ENCODE data around the gene HLCS.

Gene HLCS

GRCh38 chr21:36981049-36981391 is 14.6 kb upstream of the HLCS start:
- Histone ChIP-seq H3K4me1 (ENCODE audit: low read length) (peaks cover 25% of the 10 kb centered on the region), H3K36me3 (replicated peaks; ENCODE audit: low read depth, low read length) (no peaks in the 10 kb centered on the region), H4K20me1 (ENCODE audit: insufficient read depth, low read length) (no peaks in the 10 kb centered on the region), H3K27ac (ENCODE audit: low read length) (no peak overlapping the region), H3K9me3 (ENCODE audit: insufficient read depth, low read length) (no peaks in the 10 kb centered on the region), H3K4me3 (ENCODE audit: low read length) (peak overlapping the region; percentile 52), H3K27me3 (ENCODE audit: low read depth, low read length) (no peaks in the 10 kb centered on the region), H2AFZ (ENCODE audit: low read depth, low read length) (no peak overlapping the region), H3K4me2 (ENCODE audit: low read length) (peak overlapping the region; percentile 71), H3K9ac (ENCODE audit: low read length) (0 out of 2 replicates have a peak overlapping the region, but pooled peaks have one; percentile 1), H3K79me2 (ENCODE audit: low read length) (no peaks in the 10 kb centered on the region)
- TF ChIP-seq, protein P1, sequence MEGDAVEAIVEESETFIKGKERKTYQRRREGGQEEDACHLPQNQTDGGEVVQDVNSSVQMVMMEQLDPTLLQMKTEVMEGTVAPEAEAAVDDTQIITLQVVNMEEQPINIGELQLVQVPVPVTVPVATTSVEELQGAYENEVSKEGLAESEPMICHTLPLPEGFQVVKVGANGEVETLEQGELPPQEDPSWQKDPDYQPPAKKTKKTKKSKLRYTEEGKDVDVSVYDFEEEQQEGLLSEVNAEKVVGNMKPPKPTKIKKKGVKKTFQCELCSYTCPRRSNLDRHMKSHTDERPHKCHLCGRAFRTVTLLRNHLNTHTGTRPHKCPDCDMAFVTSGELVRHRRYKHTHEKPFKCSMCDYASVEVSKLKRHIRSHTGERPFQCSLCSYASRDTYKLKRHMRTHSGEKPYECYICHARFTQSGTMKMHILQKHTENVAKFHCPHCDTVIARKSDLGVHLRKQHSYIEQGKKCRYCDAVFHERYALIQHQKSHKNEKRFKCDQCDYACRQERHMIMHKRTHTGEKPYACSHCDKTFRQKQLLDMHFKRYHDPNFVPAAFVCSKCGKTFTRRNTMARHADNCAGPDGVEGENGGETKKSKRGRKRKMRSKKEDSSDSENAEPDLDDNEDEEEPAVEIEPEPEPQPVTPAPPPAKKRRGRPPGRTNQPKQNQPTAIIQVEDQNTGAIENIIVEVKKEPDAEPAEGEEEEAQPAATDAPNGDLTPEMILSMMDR (IDR thresholded peaks at IDR 0.05; ENCODE audit: low read depth, low read length) = no peak
- TF ChIP-seq EZH2phosphoT487 (IDR thresholded peaks at IDR 0.05; ENCODE audit: low read depth) = no peak

DNA sequence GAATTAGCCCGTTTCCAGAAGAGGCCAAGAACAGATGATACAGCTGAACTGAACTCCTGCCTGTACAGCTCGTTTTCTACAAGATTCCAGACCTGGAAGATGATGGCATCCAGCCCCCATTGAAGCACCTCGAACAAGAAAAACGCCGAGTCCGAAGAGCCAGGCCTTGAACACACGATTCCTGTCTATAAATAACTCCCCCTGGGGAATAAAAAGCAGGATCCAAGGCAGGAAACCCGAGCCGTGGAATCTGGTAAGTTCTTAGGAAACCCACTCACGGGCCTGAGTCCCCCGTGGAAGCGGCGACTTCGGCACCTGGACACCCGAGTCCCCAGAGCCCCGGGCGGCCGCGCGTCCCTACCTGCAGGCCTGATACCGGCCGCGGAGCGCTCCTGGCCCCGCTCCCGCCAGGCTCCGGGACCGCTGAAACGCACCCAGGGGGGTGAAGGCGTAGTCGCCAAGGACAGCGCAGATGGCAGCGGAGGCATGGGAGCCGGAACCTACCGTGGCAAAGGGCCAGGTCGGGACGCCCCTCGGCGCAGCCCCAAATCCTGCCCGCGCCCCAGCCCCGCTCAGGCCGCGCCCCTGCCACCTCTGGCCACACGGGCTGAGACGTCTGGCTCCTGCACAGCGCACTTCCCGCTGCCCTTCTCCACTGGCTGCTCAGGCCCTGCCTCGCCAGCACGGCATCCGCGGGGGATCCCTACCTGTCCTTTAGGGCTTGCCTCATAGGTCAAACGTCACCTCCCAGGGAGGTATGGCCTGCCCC is 14.0 kb upstream of the HLCS start:
- H4K20me1 ChIP-seq (ENCODE audit: insufficient read depth, low read length) = no peaks in the 10 kb centered on the region
- peak overlapping the region; percentile 71 for H3K4me2 ChIP-seq (ENCODE audit: low read length)
- peak overlapping the region; percentile 52 for H3K4me3 ChIP-seq (ENCODE audit: low read length)
- H3K27ac ChIP-seq (ENCODE audit: low read length) = no peak overlapping the region
- no peaks in the 10 kb centered on the region for H3K79me2 ChIP-seq (ENCODE audit: low read length)
- no peaks in the 10 kb centered on the region for H3K36me3 ChIP-seq (replicated peaks; ENCODE audit: low read depth, low read length)
- 0 out of 2 replicates have a peak overlapping the region, but pooled peaks have one; percentile 1 for H3K9ac ChIP-seq (ENCODE audit: low read length)
- no peaks in the 10 kb centered on the region for H3K9me3 ChIP-seq (ENCODE audit: insufficient read depth, low read length)
- TF ChIP-seq EZH2phosphoT487 (IDR thresholded peaks at IDR 0.05; ENCODE audit: low read depth) = no peak
- TF ChIP-seq, protein P1 (IDR thresholded peaks at IDR 0.05; ENCODE audit: low read depth, low read length) = no peak
- H2AFZ ChIP-seq (ENCODE audit: low read depth, low read length) = no peak overlapping the region
- peaks cover 25% of the 10 kb centered on the region for H3K4me1 ChIP-seq (ENCODE audit: low read length)
- no peaks in the 10 kb centered on the region for H3K27me3 ChIP-seq (ENCODE audit: low read depth, low read length)

DNA sequence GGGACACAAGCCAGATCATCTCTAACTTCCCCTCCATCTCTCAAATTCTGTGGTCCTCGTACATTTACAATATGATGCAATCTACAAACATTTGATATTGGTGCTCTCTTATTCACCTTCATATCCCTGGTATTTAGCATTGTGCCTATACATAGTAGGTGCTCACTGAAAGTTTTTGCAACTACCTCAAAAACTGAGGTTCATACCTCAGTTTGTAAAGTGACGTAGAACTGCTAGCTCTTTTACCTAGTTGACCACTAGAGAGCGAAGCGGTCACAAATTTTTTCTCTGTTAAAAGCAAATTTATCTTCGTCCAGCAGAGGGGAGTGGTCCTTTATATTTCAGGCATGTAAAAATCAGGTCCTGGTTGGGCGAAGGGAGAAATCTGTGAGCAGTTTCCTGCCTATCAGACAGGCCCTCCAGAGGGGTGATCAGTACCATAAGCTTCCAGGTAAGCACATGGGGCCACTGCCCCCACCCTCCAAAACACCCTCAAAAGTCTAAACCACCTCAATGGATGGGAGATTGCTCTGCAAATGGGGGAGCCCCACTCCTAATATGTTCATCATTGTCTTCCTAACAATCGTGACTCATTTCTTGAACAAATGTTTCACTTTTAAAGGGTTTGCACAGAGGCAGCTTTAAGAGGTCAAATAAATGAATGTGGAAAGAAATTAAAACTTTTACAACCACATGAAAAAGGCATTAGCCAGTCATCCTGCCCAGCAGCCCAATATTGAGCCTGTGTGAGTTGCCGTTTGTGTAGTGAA is 10.6 kb upstream of the HLCS start:
- 0 out of 2 replicates have a peak overlapping the region, but pooled peaks have one; percentile 29 for H2AFZ ChIP-seq (ENCODE audit: low read depth, low read length)
- no peak overlapping the region; the same call in 1 of the 2 replicates for H3K9ac ChIP-seq (ENCODE audit: low read length)
- H3K27ac ChIP-seq (ENCODE audit: low read length) = no peak overlapping the region
- H3K27me3 ChIP-seq (ENCODE audit: low read depth, low read length) = no peaks in the 10 kb centered on the region
- H3K36me3 ChIP-seq (replicated peaks; ENCODE audit: low read depth, low read length) = no peaks in the 10 kb centered on the region
- no peaks in the 10 kb centered on the region for H3K9me3 ChIP-seq (ENCODE audit: insufficient read depth, low read length)
- H3K4me1 ChIP-seq (ENCODE audit: low read length) = peaks cover 25% of the 10 kb centered on the region
- H4K20me1 ChIP-seq (ENCODE audit: insufficient read depth, low read length) = no peaks in the 10 kb centered on the region
- peak overlapping the region; percentile 50 for H3K4me2 ChIP-seq (ENCODE audit: low read length)
- TF ChIP-seq, protein P1 (IDR thresholded peaks at IDR 0.05; ENCODE audit: low read depth, low read length) = peak; percentile 64
- no peak for TF ChIP-seq EZH2phosphoT487 (IDR thresholded peaks at IDR 0.05; ENCODE audit: low read depth)
- peak overlapping the region; percentile 43 for H3K4me3 ChIP-seq (ENCODE audit: low read length)
- H3K79me2 ChIP-seq (ENCODE audit: low read length) = no peaks in the 10 kb centered on the region

DNA sequence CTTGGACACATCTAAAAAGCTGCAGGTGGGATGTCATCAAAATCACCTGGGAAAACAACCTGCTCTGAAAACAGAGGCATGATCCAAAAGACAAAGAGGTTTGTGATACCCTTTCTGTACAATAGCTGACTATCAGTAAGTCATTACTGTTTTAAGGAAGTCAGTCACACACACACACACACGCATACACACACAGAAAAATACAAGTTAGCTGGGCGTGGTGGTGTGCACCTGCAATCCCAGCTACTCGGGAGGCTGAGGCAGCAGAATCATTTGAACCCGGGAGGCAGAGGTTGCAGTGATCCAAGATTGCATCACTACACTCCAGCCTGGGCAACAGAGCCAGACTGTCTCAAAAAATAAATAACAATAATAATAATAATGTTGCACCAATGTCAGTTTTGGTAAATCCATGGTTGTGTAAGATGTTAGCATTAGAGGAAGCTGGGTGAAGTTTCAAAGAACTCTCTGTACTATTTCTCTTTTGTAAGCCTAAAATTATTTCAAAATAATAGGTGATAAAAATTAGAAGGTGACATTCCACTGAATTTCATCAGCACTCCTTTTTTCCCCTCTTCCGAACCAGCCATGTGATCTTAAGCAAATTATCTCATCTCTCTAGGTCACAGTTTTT is 9.9 kb upstream of the HLCS start:
- no peak for TF ChIP-seq EZH2phosphoT487 (IDR thresholded peaks at IDR 0.05; ENCODE audit: low read depth)
- TF ChIP-seq, protein P1 (IDR thresholded peaks at IDR 0.05; ENCODE audit: low read depth, low read length) = no peak
- H3K4me2 ChIP-seq (ENCODE audit: low read length) = no peak overlapping the region
- H4K20me1 ChIP-seq (ENCODE audit: insufficient read depth, low read length) = no peaks in the 10 kb centered on the region
- no peak overlapping the region for H3K9ac ChIP-seq (ENCODE audit: low read length)
- no peaks in the 10 kb centered on the region for H3K27me3 ChIP-seq (ENCODE audit: low read depth, low read length)
- no peaks in the 10 kb centered on the region for H3K79me2 ChIP-seq (ENCODE audit: low read length)
- H3K36me3 ChIP-seq (replicated peaks; ENCODE audit: low read depth, low read length) = no peaks in the 10 kb centered on the region
- no peak overlapping the region for H3K4me3 ChIP-seq (ENCODE audit: low read length)
- H3K9me3 ChIP-seq (ENCODE audit: insufficient read depth, low read length) = no peaks in the 10 kb centered on the region
- peaks cover 20% of the 10 kb centered on the region for H3K4me1 ChIP-seq (ENCODE audit: low read length)
- no peak overlapping the region for H3K27ac ChIP-seq (ENCODE audit: low read length)
- H2AFZ ChIP-seq (ENCODE audit: low read depth, low read length) = no peak overlapping the region

All from OCI-LY3 (cell line).